ENCODE measurements around the gene REM2. TPM values are rescaled to one million over a fixed set of nuclear protein-coding genes. Genes with fewer than 3 reads are reported as not detected.

Gene REM2
- total RNA-seq, 4 donors from 2014 or later, result 0.83 to 1.6 TPM; not detected in 2

- Histone ChIP-seq H3K36me3 (no peaks in the 10 kb centered on the region), H3K9me3 (no peaks in the 10 kb centered on the region), H3K27me3 (no peaks in the 10 kb centered on the region), H3K27ac (peak overlapping the region; percentile 38 to 71), H3K4me3 (no peak overlapping the region), H3K4me1 (no peaks in the 10 kb centered on the region)
- TF ChIP-seq, protein P1, sequence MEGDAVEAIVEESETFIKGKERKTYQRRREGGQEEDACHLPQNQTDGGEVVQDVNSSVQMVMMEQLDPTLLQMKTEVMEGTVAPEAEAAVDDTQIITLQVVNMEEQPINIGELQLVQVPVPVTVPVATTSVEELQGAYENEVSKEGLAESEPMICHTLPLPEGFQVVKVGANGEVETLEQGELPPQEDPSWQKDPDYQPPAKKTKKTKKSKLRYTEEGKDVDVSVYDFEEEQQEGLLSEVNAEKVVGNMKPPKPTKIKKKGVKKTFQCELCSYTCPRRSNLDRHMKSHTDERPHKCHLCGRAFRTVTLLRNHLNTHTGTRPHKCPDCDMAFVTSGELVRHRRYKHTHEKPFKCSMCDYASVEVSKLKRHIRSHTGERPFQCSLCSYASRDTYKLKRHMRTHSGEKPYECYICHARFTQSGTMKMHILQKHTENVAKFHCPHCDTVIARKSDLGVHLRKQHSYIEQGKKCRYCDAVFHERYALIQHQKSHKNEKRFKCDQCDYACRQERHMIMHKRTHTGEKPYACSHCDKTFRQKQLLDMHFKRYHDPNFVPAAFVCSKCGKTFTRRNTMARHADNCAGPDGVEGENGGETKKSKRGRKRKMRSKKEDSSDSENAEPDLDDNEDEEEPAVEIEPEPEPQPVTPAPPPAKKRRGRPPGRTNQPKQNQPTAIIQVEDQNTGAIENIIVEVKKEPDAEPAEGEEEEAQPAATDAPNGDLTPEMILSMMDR (IDR thresholded peaks at IDR 0.05), result no peak
- no peak for TF ChIP-seq POLR2A (IDR thresholded peaks at IDR 0.05)
- intact Hi-C loops (cut with DNase I; ENCODE audit: low total_unique reads), result no loop called here
- DNase-seq, result peak in 1 of 2 donors; percentile 46
These were observed 15.5 kb downstream of the REM2 start for GRCh38 chr14:22898302-22899090.

- no peaks in the 10 kb centered on the region for H3K9me3 ChIP-seq
- DNase-seq, result peak in 1 of 2 donors; percentile 56
- no peaks in the 10 kb centered on the region for H3K4me1 ChIP-seq
- TF ChIP-seq POLR2A (IDR thresholded peaks at IDR 0.05), result no peak
- TF ChIP-seq, protein P1 (IDR thresholded peaks at IDR 0.05), result peak; percentile 43 to 62 (median 50)
- peak overlapping the region; percentile 28 to 71 for H3K27ac ChIP-seq
- intact Hi-C loops (cut with DNase I; ENCODE audit: low total_unique reads), result no loop called here
- no peaks in the 10 kb centered on the region for H3K36me3 ChIP-seq
- no peak overlapping the region for H3K4me3 ChIP-seq
- H3K27me3 ChIP-seq, result no peaks in the 10 kb centered on the region
These were observed 17.2 kb downstream of the REM2 start for GRCh38 chr14:22900081-22900799.

GRCh38 chr14:22901799-22902198 is 18.8 kb downstream of the REM2 start:
- Histone ChIP-seq H3K9me3 (no peaks in the 10 kb centered on the region), H3K36me3 (no peaks in the 10 kb centered on the region), H3K27me3 (no peaks in the 10 kb centered on the region), H3K27ac (no peak overlapping the region), H3K4me1 (no peaks in the 10 kb centered on the region), H3K4me3 (no peak overlapping the region)
- intact Hi-C loops (cut with DNase I; ENCODE audit: low total_unique reads), result no loop called here
- TF ChIP-seq, protein P1 (IDR thresholded peaks at IDR 0.05), result no peak
- no peak for TF ChIP-seq POLR2A (IDR thresholded peaks at IDR 0.05)
- DNase-seq, result no peak

DNA sequence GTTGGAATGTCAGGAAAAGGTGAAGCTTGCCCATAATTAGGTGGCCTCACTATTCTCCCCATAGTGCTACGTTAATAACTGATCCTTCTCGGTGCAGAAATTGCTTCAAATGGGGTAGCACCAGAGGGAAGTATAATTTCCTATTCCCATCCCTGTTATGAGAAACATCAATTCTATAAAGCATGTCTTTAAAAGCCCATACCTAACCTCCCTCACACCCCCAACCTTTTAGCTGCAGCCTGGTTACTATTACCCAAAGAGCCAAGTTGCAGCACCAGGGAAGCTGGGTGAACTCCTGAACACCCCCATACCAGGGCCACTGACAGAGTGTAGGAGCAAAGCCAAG is 20.7 kb downstream of the REM2 start:
- TF ChIP-seq, protein P1 (IDR thresholded peaks at IDR 0.05), result no peak
- H3K36me3 ChIP-seq, result no peaks in the 10 kb centered on the region
- no peaks in the 10 kb centered on the region for H3K27me3 ChIP-seq
- no peaks in the 10 kb centered on the region for H3K4me1 ChIP-seq
- H3K9me3 ChIP-seq, result no peaks in the 10 kb centered on the region
- intact Hi-C loops (cut with DNase I; ENCODE audit: low total_unique reads), result no loop called here
- H3K27ac ChIP-seq, result no peak overlapping the region
- no peak for DNase-seq
- no peak overlapping the region for H3K4me3 ChIP-seq

DNA sequence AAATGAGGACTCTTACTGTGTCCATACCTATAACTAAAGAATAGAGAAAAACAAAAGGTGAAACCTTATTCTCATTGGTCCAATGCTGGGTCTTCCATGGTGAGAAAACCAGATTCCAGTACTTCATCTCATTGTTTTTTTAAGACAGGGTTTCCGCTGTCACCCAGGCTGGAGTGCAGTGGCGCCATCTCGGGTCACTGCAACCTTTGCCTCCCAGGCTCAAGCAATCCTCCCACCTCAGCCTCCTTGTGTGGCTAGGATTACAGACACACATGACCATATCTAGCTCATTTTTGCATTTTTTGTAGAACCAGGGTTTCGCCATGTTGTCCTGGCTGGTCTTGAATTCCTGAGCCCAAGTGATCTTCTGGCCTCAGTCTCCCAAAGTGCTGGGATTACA is 22.6 kb downstream of the REM2 start:
- H3K27ac ChIP-seq, result no peak overlapping the region
- TF ChIP-seq POLR2A (IDR thresholded peaks at IDR 0.05), result no peak
- TF ChIP-seq, protein P1 (IDR thresholded peaks at IDR 0.05), result no peak
- no peaks in the 10 kb centered on the region for H3K36me3 ChIP-seq
- H3K9me3 ChIP-seq, result no peaks in the 10 kb centered on the region
- DNase-seq, result no peak
- no peaks in the 10 kb centered on the region for H3K4me1 ChIP-seq
- intact Hi-C loops (cut with DNase I; ENCODE audit: low total_unique reads), result no loop called here
- H3K27me3 ChIP-seq, result no peaks in the 10 kb centered on the region
- H3K4me3 ChIP-seq, result no peak overlapping the region
